ENCODE data around the gene TMEM185B.

TMEM185B gene

GRCh38 chr2:120223034-120223912 lies at the start of gene TMEM185B:
Gene TMEM185B, minus strand, starts transcription at chr2:120223400. Its CDS starts 424 bp downstream, at chr2:120222976.
- in situ Hi-C loops (cut with MboI; ENCODE audit: low pct_unique_long_range_greater_than_20kb, low sequenced_read_pairs, unreplicated experiment) = no loop called here
- peak; percentile 96 for DNase-seq (ENCODE audit: low spot score)
- TF ChIP-seq CTCF (IDR thresholded peaks at IDR 0.05; ENCODE audit: extremely low read depth, insufficient read depth, missing control alignments) = peak; percentile 27

GRCh38 chr2:120271711-120272379 lies 48.6 kb upstream of the TMEM185B start:
- DNase-seq (ENCODE audit: low spot score) = no peak
- TF ChIP-seq CTCF (IDR thresholded peaks at IDR 0.05; ENCODE audit: extremely low read depth, insufficient read depth, missing control alignments) = no peak
- in situ Hi-C loops (cut with MboI; ENCODE audit: low pct_unique_long_range_greater_than_20kb, low sequenced_read_pairs, unreplicated experiment) = no loop called here

DNA sequence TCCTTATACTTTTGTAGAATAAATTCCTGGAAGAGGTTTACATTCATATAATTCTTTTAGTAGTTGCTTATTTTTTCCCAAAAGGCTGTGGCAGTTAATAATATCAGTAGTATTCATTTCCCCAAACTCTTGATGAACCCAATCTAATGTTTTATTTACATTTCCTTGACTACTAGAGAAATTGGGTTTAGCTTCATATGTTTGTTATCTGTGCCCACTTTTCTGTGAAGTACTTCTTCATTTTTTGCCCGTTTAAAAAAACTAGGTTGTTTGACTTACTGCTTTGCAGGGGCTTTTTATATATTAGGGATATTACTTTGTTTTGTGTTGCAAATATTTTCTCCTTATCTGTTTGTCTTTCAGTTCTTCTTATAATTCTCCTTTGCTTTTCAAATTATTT lies 46.6 kb upstream of the TMEM185B start:
- in situ Hi-C loops (cut with MboI; ENCODE audit: low pct_unique_long_range_greater_than_20kb, low sequenced_read_pairs, unreplicated experiment) = no loop called here
- no peak for TF ChIP-seq CTCF (IDR thresholded peaks at IDR 0.05; ENCODE audit: extremely low read depth, insufficient read depth, missing control alignments)
- no peak for DNase-seq (ENCODE audit: low spot score)

GRCh38 chr2:120269076-120269744 lies 46.0 kb upstream of the TMEM185B start:
- no peak for TF ChIP-seq CTCF (IDR thresholded peaks at IDR 0.05; ENCODE audit: extremely low read depth, insufficient read depth, missing control alignments)
- in situ Hi-C loops (cut with MboI; ENCODE audit: low pct_unique_long_range_greater_than_20kb, low sequenced_read_pairs, unreplicated experiment) = no loop called here
- DNase-seq (ENCODE audit: low spot score) = no peak

DNA sequence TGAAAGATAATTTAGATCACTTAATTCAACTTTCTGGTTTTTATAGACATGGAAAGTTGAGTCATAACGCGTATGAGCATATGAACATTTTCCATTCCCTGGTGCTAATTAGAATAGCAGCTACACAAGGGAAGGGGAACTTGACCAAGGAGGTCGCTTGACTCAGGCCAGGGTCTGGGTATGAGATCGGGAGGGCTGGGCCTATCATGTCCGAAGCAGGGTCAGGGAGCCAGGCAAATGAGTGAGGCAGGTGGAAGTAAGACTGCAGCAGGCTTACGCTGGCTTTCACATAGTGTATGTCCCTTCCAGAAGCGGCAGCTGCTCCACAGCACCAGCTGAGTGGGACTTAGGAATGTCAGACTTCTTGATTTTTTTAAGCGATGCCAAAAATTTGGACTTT lies 44.1 kb upstream of the TMEM185B start:
- in situ Hi-C loops (cut with MboI; ENCODE audit: low pct_unique_long_range_greater_than_20kb, low sequenced_read_pairs, unreplicated experiment) = no loop called here
- DNase-seq (ENCODE audit: low spot score) = no peak
- no peak for TF ChIP-seq CTCF (IDR thresholded peaks at IDR 0.05; ENCODE audit: extremely low read depth, insufficient read depth, missing control alignments)

DNA sequence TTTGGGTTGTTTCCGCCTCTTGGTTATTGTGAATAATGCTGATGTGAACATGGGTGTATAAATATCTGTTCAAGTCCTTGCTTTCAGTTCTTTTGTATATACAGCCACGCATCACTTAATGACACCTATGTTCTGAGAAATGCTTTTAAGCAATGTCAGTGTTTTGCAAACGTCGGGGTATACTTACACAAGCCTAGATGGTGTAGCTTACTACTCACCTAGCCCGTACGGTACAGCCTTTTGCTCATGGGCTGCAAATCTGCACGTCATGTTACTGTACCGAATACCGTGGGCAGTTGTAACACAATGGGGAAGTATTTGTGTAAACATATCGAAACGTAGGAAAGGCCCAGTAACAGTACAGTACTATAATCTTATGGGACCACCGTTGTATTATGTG lies 41.8 kb upstream of the TMEM185B start:
- TF ChIP-seq CTCF (IDR thresholded peaks at IDR 0.05; ENCODE audit: extremely low read depth, insufficient read depth, missing control alignments) = no peak
- in situ Hi-C loops (cut with MboI; ENCODE audit: low pct_unique_long_range_greater_than_20kb, low sequenced_read_pairs, unreplicated experiment) = no loop called here
- no peak for DNase-seq (ENCODE audit: low spot score)
